Measurements from ENCODE around the gene SLC35B1. TPM values are rescaled to one million over a fixed set of nuclear protein-coding genes. Genes with fewer than 3 reads are reported as not detected.

SLC35B1 gene
- total RNA-seq, 1 donor from 2014 or later, result 123 TPM

DNA sequence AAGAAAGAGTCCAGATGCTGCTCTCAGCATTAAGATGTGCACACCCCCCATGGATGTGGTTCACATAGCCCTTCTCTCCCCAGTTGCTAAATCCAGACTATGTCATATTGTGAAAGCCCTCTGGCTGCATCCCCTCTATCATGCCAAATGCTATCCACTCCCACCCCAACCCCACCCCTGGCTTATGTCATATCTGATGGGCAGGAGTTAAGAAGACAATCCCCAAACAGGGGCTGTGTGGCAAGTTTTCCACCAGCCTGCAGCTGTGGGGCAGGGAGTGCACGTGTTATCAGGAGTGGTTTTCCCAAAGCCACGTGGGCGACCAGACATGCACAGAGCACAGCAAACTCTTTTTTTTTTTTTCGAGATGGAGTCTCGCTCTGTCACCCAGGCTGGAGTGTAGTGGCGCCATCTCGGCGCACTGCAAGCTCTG lies 46.2 kb upstream of the SLC35B1 start:
- intact Hi-C loops (cut with DNase I), result no loop called here
- H3K9me3 ChIP-seq, result no peaks in the 10 kb centered on the region
- no peak overlapping the region for H3K27ac ChIP-seq
- H3K36me3 ChIP-seq, result no peaks in the 10 kb centered on the region
- H3K4me1 ChIP-seq, result no peaks in the 10 kb centered on the region
- H3K27me3 ChIP-seq, result no peaks in the 10 kb centered on the region
- TF ChIP-seq, protein P1, sequence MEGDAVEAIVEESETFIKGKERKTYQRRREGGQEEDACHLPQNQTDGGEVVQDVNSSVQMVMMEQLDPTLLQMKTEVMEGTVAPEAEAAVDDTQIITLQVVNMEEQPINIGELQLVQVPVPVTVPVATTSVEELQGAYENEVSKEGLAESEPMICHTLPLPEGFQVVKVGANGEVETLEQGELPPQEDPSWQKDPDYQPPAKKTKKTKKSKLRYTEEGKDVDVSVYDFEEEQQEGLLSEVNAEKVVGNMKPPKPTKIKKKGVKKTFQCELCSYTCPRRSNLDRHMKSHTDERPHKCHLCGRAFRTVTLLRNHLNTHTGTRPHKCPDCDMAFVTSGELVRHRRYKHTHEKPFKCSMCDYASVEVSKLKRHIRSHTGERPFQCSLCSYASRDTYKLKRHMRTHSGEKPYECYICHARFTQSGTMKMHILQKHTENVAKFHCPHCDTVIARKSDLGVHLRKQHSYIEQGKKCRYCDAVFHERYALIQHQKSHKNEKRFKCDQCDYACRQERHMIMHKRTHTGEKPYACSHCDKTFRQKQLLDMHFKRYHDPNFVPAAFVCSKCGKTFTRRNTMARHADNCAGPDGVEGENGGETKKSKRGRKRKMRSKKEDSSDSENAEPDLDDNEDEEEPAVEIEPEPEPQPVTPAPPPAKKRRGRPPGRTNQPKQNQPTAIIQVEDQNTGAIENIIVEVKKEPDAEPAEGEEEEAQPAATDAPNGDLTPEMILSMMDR (IDR thresholded peaks at IDR 0.05), result no peak
- H3K4me3 ChIP-seq, result no peak overlapping the region
- no peak for DNase-seq (ENCODE audit: low spot score in 2 of 2)

DNA sequence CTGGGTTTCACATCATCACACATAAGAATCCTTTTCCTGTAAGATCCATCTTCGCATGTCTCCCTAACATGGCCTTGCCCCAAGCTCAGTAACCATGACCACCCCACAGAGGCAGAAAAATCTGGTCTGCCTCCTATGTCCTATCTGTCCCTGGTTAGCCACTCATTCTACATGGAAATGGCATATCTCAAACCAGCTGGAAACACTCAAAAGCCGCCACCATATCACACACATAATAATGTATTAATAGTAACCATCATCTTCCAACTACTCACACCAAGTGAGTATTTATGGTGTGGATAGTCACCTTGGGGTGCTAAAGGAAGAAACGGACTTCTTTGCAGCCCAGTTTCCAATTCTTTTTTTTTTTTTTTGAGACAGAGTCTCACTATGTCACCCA lies 44.7 kb upstream of the SLC35B1 start:
- no peak for DNase-seq (ENCODE audit: low spot score in 2 of 2)
- intact Hi-C loops (cut with DNase I), result no loop called here
- Histone ChIP-seq H3K27me3 (no peaks in the 10 kb centered on the region), H3K4me3 (no peak overlapping the region), H3K4me1 (no peaks in the 10 kb centered on the region), H3K27ac (no peak overlapping the region), H3K36me3 (no peaks in the 10 kb centered on the region), H3K9me3 (no peaks in the 10 kb centered on the region)
- TF ChIP-seq, protein P1 (IDR thresholded peaks at IDR 0.05), result no peak

GRCh38 chr17:49749730-49750129 lies 42.0 kb upstream of the SLC35B1 start:
- no peaks in the 10 kb centered on the region for H3K4me1 ChIP-seq
- no peak overlapping the region for H3K4me3 ChIP-seq
- no peak for DNase-seq (ENCODE audit: low spot score in 2 of 2)
- intact Hi-C loops (cut with DNase I), result no loop called here
- TF ChIP-seq, protein P1 (IDR thresholded peaks at IDR 0.05), result no peak
- H3K36me3 ChIP-seq, result no peaks in the 10 kb centered on the region
- no peaks in the 10 kb centered on the region for H3K9me3 ChIP-seq
- H3K27ac ChIP-seq, result no peak overlapping the region
- no peaks in the 10 kb centered on the region for H3K27me3 ChIP-seq

DNA sequence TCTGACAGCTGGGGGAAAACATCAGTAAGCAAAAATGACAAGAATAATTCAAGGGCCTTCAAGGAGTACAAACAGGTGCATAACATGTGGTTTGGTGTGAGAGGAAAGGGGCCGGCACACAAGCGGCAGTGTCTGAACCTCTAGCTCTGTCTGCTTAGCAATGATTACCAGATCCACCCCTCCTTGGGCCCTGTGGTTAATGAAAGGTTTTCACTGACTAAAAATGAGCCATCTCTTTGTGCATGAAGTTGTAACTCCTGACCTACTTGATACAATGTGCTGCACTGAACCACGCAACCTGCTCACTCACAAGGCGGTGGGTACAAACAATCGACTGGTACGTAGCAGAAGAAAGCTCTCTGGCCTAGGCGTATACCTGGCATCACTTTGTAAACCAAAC lies 41.0 kb upstream of the SLC35B1 start:
- TF ChIP-seq, protein P1 (IDR thresholded peaks at IDR 0.05), result no peak
- DNase-seq (ENCODE audit: low spot score in 2 of 2), result no peak
- Histone ChIP-seq H3K4me1 (no peaks in the 10 kb centered on the region), H3K27me3 (no peaks in the 10 kb centered on the region), H3K27ac (no peak overlapping the region), H3K36me3 (no peaks in the 10 kb centered on the region), H3K4me3 (no peak overlapping the region), H3K9me3 (no peaks in the 10 kb centered on the region)
- intact Hi-C loops (cut with DNase I), result no loop called here

- no peaks in the 10 kb centered on the region for H3K36me3 ChIP-seq
- DNase-seq (ENCODE audit: low spot score in 2 of 2), result no peak
- no peaks in the 10 kb centered on the region for H3K4me1 ChIP-seq
- intact Hi-C loops (cut with DNase I), result no loop called here
- H3K9me3 ChIP-seq, result no peaks in the 10 kb centered on the region
- TF ChIP-seq, protein P1 (IDR thresholded peaks at IDR 0.05), result no peak
- H3K27ac ChIP-seq, result no peak overlapping the region
- H3K27me3 ChIP-seq, result no peaks in the 10 kb centered on the region
- no peak overlapping the region for H3K4me3 ChIP-seq
These were observed 40.5 kb upstream of the SLC35B1 start for GRCh38 chr17:49748223-49748622.

DNA sequence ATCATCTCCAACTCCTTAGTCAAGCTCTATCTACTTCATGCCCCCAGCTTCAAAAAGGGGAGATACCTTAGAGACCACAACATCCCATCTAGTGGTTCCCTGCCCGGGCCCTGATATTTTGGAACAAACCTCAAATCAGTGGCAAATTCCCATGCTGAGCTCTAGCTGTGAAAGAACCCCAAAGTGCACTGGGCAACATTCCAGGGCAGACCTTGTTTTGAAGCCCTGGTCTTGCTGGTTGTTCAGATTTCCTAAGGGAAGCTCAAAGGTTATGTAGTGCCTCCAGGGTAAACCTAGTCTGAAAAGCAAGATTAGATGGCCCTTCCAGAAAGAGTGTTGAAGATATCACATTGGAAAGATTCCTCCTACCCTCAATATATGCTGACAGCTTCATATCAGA lies 39.9 kb upstream of the SLC35B1 start:
- TF ChIP-seq, protein P1 (IDR thresholded peaks at IDR 0.05), result no peak
- Histone ChIP-seq H3K36me3 (no peaks in the 10 kb centered on the region), H3K4me1 (peaks cover 5% of the 10 kb centered on the region in 2 donors), H3K9me3 (no peaks in the 10 kb centered on the region), H3K4me3 (no peak overlapping the region), H3K27ac (no peak overlapping the region), H3K27me3 (no peaks in the 10 kb centered on the region)
- intact Hi-C loops (cut with DNase I), result no loop called here
- no peak for DNase-seq (ENCODE audit: low spot score in 2 of 2)

Measured in ascending aorta (tissue), 2 donors.